HG03342 (cell line): ENCODE results near the gene ARID3A.

ENCODE experiments used
- ATAC-seq: cut with Tn5 transposase; IDR thresholded peaks from one replicate; pipeline ENCODE4 v1.9.1; 2021; ENCODE audit warnings: mild to moderate bottlenecking, moderate library complexity; ENCODE audit not compliant: unreplicated experiment

ARID3A gene

DNA sequence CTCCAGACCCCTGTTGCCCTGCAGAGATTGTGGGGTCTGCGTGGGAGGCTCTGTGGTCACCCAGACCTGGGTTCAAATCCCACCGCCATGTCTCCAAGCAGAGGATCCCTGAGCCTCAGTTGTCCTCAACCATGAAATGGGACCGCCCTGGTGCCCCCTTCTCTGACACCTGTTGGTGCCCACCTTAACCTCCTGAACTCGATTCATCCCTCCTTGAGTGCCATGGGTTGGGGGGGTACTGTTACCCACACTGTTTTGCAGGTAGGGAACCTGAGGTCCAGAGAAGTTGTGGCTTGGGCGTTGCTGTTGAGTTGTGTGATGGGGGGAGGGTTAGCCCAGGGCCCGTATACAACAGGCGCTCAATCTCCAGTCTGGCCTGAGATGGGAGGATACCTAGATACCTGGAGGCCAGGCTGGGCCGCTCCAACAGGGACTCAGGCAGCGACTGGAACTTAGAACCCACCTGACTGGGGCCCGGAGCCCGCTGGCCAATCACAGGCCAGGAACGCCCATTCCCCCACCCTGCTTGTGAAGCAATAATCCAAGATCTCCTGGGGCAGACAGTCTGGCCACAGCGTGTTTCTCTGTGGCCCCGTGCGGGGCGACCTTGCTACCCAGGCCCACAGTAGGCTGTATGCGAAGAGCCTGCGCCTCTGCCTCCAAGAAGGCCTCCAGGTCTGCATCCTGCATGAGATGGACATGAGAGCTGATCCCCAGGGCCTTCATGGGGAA, 2.8 kb downstream of the ARID3A start:
- ATAC-seq, result no peak

DNA sequence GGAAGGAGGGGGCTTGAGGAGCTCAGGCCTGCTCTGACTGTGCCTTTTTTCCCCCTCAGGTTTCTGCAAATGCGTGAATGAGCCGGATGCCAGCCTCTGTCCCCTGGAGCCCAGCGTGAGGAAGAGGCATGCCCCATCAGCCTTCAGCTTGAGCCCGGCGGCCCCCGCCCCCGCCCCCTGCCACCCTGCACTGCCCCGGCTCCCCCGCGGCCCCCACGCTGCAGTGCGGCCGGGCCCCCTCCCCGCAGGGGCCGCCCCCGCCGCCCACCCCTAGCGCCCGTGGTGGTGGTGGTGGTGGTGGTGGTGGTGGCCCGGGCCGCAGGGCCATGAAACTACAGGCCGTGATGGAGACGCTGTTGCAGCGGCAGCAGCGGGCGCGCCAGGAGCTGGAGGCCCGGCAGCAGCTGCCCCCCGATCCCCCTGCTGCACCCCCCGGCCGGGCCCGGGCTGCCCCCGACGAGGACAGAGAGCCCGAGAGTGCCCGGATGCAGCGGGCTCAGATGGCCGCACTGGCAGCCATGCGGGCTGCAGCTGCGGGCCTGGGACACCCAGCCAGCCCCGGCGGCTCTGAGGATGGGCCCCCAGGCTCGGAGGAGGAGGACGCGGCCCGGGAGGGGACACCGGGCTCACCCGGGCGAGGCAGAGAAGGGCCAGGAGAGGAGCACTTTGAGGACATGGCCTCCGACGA, 3.5 kb downstream of the ARID3A start:
- ATAC-seq, result no peak

DNA sequence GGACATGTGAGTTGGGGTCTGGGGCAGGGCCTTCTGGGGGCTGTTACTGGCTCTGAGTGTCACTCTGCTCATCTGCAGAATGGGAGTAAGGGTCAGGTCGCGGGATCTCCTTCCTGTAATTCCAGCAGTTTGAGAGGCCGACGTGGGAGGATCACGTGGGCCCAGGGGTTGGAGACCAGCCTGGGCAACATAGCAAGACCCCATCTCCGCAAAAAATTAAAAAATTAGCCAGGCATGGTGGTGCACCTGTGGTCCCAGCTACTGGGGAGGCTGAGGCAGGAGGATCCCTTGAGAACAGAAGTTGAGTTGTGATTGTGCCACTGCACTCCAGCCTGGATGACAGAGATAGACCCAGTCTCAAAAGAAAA, 4.0 kb downstream of the ARID3A start:
- no peak for ATAC-seq

DNA sequence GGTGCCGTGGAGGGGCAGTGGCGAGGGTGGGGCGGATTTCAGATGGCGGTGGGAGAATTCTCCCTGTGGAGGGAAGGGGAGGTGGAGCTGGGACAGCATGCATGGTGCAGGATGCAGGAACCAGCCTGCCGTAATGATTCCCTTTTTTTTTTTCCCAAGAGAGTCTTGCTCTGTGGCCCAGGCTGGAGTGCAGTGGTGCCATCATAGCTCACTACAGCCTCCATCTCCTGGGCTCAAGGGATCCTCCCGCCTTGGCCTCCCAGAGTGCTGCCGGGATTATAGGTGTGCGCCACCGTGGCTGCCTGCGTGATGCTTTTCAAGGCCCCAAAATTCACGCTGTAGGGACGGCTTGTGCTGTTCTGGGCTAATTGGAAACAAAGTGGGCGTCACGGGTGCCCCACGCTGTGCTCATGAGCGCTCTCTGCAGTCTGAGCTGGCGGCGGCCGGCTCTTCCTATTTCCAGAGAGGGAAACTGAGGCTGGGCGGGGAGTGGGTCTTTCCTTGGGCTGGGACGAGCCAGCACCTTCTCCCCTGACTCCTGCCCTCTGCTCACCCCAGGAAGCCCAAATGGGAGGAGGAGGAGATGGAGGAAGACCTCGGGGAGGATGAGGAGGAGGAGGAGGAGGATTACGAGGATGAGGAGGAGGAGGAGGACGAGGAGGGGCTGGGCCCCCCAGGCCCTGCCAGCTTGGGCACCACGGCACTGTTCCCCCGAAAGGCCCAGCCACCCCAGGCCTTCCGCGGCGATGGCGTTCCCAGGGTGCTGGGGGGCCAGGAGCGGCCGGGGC, 6.2 kb downstream of the ARID3A start:
- no peak for ATAC-seq

DNA sequence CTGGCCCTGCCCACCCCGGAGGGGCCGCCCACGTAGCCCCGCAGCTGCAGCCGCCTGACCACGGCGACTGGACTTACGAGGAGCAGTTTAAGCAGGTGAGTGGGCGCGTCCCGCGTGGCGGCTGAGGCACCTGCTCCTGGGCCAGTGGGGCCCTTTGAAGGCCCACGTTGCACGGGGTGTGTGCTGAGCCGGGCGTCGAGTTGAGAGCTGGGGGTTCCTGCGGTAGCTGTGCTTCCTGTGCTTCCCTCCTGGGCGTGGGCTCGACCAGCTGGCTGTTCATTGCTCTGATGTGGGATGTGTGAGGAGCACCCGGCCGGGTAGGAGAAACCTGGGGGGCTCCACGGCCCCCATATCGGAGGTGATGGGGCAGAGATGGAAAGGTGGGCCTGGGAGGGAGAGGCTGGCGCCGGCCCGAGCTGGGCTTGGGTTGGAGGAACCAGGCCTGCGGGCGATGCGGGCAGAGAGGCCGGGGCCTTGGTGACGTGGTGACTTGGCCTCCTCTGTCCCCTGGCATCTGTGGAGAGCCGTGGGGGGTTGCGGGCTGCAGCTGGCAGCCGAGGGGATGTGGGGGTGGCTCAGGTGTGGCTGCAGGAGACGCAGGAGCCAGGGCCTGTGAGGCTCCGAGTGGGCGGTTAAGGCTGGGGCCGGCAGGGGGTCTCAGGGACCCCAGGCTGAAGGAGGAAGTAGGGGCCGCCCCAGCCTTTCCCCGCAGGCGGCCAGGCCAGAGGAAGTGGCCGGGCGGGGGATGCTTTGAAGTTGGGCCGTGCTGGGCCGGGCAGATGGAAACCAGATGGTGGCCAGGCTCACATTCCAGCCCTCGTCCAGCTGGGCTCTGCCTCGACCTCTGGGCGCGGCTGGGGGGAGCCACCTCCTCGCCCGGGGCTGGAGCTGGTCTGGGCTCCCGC, 7.1 kb downstream of the ARID3A start:
- no peak for ATAC-seq

DNA sequence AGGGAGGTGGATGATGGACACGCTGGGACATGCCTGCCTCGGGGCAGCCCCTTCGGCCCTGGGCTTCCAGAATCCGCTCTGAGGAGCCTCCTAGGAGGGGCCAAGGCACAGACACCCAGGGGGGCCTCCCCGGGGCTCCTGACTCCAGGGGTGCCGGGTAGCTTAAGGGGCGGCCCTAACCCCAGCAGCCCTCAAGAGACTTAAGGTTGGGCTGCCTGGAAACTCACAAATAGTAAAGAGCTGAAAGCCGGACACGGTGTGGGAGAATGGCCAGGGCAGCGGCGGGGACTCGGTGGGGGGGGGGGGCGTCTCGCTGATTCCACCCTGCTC, 7.7 kb downstream of the ARID3A start:
- ATAC-seq, result no peak

DNA sequence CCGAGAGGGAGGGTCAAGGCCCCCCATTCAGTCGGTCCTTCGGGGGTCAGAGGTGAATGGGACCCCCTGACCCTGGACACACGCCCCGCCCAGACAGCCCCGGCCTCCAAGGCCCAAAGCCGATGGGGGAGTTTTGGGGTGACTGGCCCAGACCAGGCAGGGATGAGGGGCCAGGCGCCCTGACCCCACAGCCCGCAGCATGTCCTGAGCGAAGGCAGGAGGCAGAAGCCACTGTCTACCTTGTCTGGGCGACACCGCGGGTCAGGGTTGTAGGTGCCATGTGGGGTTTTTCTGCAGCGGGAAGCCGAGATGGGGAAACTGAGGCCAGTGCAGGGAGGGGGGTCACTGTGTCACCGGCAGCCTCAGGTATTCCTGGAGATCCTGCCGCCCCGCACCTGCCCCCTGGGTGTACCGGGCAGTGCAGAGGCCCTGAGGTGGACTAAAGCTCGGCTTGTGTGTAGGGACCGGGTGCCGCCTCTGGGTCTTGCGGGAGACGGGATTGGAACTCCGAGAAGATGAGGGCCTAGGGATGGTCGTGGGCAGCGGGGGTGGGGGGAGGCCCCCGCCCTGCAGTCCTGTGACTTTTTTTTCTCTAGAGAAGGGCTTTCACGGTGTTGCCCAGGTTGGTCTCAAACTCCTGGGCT, 8.5 kb downstream of the ARID3A start:
- no peak for ATAC-seq

DNA sequence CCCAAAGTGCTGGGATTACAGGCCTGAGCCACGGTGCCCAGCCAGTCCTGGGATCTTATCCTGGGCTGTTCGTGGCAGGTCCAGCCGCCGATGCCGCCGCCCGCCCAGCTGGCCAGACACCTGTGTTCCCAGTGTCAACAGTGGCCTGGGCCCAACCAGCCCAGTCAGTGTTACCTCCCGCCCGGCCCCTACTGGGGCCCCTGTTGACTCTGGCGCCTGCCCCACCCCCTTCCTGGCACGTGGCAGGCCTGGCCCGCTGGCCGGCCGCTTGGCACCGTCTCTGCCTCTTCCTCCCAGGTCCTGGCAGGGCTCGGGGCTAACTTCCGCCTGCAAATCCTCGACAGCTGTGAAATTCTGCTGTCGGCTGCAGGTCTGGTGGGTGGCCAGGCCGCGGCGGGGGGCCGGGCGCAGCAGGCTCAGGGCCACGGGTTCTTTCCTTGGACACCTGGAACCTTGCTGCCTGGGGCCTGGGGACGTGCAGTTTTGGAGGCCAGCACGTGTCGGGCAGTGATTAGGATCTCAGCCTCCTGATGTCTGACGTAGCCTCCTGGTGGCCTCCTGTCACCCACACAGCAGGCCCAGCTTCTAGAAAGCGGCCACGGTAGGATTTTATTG, 9.1 kb downstream of the ARID3A start:
- no peak for ATAC-seq

DNA sequence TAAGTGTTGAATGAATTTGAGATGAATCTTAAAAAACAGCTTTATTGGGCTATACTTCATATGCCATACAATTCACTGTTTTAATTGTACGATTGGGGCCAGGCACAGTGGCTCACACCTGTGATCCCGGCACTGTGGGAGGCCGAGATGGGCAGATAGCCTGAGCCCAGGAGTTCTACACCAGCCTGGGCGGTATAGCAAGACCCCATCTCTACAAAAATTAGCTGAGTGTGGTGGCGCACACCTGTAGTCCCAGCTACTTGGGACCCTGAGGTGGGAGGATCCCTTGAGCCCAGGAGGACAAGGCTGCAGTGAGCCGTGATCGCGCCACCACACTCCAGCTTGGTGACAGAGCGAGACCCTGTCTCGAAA, 10.3 kb downstream of the ARID3A start:
- ATAC-seq, result no peak

DNA sequence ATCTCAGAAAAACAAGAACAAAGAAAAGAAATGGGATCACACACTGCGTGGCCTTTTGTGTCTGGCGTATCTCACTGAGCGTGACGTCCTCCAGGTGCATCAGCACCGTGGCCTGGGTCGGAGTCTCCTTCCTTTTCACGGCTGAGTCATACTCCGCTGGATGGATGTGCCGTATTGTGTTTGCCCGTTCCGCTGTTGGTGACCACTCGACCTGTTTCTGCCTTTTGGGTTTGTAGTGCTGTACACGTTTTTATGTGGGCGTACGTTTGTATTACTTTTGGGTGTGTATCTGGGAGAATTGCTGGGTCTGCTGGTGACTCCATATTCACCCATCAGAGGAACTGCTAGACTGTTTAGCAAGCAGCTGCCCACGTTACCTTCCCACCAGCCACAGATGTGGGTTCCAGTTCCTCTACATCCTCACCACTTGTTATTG, 11.4 kb downstream of the ARID3A start:
- ATAC-seq, result no peak

DNA sequence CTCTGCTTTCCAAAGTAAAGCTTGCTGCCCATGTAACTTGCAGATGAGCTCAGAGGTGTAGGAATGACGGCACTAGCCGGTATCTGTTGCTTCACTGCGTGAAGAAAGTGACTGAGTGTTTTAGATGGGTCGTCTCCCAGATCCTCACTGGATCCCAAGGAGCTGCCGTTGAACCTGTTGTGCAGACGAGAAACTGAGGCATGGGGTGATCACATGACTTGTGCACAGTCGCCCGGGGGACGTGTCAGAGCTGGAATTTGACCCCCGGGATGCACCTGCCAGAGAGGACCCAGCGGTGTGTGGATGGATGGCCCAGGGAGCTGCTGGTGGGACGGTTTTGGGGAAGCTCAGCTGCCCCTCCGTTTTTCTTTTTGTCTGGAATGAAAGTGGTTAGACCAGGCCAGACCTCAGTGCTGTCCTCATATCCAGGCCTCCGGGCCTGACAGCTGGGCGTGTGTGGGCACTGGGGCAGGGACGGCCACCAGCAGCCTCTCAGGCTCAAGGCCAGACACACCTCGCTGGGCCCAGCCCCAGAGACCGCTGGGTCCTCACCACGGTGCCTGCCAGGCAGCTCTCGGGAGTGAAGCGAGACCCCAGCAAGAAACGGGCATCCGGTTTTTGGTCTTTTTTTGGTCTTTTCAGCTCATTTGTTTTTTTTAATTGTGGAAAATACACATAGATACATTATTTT, 12.5 kb downstream of the ARID3A start:
- ATAC-seq, result no peak

DNA sequence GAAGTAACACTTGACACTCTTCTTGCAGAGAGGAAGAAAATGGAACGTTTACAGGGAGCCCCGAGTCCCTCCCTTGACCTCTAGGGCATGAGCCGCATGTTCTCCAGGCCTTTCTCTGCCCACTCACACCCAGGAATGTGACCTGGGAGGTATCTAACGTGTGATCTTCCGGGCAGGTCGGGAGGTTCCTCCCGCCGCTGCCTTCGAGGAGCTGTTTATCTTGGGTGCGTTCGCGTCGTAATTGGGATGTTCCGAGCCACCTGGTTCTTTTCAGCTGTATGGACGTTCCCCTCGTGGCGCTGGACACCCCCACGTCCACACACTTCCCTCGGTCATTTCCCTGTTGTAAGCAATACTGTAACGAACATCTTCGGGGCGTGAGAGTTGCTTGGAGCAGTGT, 13.6 kb downstream of the ARID3A start:
- no peak for ATAC-seq

DNA sequence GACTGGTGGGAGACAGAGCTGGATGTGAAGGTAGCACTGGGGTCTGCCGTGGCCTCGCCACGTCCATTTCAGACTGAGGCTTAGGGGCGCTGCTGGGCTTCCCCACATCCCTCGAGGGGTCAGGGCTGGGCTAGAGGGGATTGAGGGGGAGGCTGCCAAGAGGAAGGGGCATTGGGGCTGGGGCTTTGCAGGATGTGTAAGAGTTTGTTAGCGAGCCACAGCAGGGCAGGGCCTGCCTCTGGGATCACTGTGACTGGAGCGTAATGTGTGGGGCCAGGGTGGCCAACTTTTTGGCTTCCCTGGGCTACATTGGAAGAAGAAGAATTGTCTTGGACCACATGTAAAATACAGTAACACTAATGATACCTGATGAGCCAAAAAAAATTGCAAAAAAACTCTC, 14.1 kb downstream of the ARID3A start:
- no peak for ATAC-seq

DNA sequence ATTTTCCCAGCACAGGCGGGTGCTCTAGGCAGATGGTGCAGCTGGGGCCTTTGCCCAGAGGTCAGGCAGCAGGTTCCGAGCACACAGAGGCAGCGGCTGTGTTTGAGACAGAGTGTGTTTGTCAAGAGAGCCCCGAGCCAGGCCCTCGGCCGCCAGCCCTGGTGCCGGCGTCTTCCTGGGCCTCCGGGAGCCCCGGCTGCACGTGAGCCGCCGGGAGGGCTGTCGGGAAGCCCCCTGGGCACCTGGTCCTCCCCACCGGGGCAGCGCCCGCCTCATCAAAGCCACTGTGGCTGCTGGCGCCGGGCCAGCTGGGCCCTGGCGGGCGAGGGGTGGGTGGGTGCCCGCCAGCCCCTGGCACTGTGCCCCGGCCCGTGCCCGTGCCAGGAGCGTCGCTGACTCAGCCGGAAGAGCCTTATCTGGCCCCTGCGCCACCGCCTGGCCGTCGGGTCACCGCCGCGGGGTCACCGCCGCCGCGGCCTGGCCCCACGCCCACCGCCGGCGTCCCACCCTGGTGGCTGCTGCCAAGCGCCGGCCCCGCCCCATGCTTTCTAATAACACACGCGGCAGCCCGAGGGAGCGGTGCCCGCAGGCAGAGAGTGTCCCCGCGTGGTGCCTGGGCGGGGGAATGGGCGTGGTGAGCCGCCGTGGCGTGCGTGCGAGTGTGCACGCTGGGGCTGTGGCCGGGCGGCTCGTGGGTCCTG, 14.9 kb downstream of the ARID3A start:
- no peak for ATAC-seq

DNA sequence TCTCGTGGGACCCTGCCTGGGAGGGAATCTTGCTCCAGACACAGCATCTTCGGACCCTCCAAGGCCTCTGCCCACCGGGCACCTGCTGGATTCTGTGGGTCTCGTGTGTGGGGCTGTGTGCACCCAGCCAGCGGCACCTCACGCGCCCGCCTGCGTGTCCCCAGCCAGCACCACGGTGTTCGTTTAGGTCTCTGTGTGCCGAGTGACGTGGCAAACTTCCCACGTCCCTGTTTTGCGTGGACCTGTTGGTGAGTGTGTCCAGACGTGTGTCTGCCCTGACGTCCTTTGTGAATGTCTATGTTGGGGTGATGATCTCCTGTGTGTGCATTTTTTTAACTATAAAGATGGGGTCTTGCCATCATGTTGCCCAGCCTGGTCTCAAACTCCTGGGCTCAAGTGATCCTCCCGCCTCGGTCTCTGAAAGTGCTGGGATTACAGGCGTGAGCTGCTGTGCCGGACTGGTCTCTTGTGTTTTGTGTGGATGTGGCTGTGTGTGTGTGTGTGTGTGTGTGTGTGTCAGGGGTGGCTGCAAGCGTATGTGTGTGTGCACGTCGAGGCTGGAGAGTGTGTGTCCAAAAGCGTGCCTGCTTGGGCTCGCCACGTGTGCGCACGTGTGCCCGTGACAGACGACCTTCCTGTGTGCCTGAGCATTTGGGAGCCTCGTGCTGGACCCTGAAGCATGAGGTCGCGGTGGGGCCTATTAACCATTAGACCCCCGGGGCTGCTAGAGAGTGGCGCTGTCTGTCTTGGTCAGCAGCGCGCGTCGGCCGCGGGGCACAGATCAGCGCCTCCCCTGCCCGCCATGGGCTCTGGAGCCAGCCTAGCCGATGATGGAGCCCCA, 15.7 kb downstream of the ARID3A start:
- ATAC-seq, result no peak

DNA sequence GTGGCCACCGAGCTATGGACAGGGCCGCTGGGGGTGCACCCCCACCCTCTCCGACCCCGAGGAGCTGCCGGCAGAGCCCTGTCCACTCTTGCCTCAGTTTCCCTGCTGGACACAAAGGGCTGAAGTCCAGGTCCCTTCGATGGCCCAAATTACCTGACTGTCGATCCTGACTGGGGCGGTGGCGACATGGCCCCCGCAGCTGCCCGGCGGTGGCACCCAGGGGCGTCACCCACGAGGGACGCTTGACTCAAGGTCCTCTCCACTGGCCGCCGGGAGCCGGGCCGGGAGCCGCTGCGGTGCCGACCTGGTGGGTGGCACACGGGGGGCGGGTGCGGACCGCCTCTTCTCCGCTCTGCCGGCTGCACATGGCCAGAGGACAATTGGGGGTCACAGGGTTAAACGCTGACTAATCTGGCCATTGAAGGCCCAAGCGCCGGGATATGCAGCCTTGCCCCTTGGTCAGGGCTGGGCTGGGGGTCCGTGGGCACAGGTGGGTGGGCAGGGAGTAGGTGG, 16.4 kb downstream of the ARID3A start:
- no peak for ATAC-seq

DNA sequence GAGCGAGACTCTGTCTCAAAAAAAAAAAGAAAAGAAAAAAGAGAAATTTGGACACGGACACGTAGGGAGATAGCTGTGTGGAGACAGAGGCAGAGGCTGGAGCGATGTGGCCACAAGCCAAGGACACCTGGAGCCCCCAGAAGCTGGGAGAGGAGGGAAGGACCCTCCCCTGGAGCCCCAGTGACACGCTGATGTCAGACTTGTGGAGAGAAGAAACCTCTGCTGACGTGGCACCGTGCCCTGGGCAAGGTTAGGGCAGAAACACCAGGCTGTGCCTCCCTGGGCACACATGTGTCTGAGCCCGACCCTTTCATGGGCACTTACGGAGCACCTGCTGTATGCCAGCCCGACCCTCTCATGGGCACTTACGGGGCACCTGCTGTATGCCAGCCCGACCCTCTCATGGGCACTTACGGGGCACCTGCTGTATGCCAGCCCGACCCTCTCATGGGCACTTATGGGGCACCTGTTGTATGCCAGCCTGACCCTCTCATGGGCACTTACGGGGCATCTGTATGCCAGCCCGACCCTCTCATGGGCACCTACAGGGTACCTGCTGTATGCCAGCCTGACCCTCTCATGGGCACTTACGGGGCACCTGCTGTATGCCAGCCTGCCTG, 17.8 kb downstream of the ARID3A start:
- ATAC-seq, result no peak
